SK-N-SH treated with all-trans-retinoic acid at 6 μM for 48 hours (cell line): Measurements from ENCODE around the gene FCN2.

Source experiments
- ATAC-seq: fragments of 200-7000 bp; cut with Tn5 transposase; 3 replicates; pipeline ENCODE4 v1.9.1; 2020; ENCODE audit warnings: mild to moderate bottlenecking, moderate library complexity
- ARNTL ChIP-seq: fragments of 450-650 bp; formaldehyde crosslinking; IDR thresholded peaks from 2 replicates; pipeline ENCODE4 v1.5.0; 2020; ENCODE audit warnings: low read depth, mild to moderate bottlenecking, moderate library complexity, borderline replicate concordance
- BACH2 ChIP-seq: fragments of 250-450 bp; sonication (Bioruptor Pico); IDR thresholded peaks from 2 replicates; pipeline ENCODE4 v1.9.0; 2021; ENCODE audit warnings: mild to moderate bottlenecking, borderline replicate concordance
- CREB5 ChIP-seq: fragments of 250-450 bp; sonication (Bioruptor Pico); IDR thresholded peaks from 2 replicates; pipeline ENCODE4 v1.5.1; 2020; ENCODE audit warnings: low read depth, mild to moderate bottlenecking, moderate library complexity
- CSDC2 ChIP-seq: fragments of 250-450 bp; sonication (Bioruptor Pico); IDR thresholded peaks from 2 replicates; pipeline ENCODE4 v1.5.0; 2020; ENCODE audit warnings: mild to moderate bottlenecking, moderate library complexity
- CSRNP3 ChIP-seq: fragments of 250-450 bp; sonication (Bioruptor Pico); IDR thresholded peaks from 2 replicates; pipeline ENCODE4 v1.5.1; 2021; ENCODE audit warnings: mild to moderate bottlenecking, moderate library complexity
- ESRRG ChIP-seq: fragments of 250-450 bp; sonication (Bioruptor Pico); IDR thresholded peaks from 2 replicates; pipeline ENCODE4 v1.6.1; 2021; ENCODE audit warnings: mild to moderate bottlenecking
- GLIS3 ChIP-seq: fragments of 250-450 bp; sonication (Bioruptor Pico); IDR thresholded peaks from 2 replicates; pipeline ENCODE4 v1.5.0; 2020; ENCODE audit warnings: mild to moderate bottlenecking, moderate library complexity
- ISL1 ChIP-seq: fragments of 250-450 bp; sonication (Bioruptor Pico); IDR thresholded peaks from 2 replicates; pipeline ENCODE4 v2.1.2; 2022; ENCODE audit warnings: mild to moderate bottlenecking, moderate library complexity
- OSR1 ChIP-seq: fragments of 250-450 bp; sonication (Bioruptor Pico); IDR thresholded peaks from 2 replicates; pipeline ENCODE4 v1.8.0; 2022; ENCODE audit warnings: moderate library complexity, mild to moderate bottlenecking, inconsistent platforms
- POU6F1 ChIP-seq: fragments of 250-450 bp; sonication (Bioruptor Pico); IDR thresholded peaks from 2 replicates; pipeline ENCODE4 v1.8.0; 2021; ENCODE audit warnings: low read depth, mild to moderate bottlenecking, moderate library complexity, borderline replicate concordance
- PPARA ChIP-seq: fragments of 250-450 bp; sonication (Bioruptor Pico); IDR thresholded peaks from 2 replicates; pipeline ENCODE4 v1.5.0; 2020; ENCODE audit warnings: mild to moderate bottlenecking, borderline replicate concordance
- RARB ChIP-seq: fragments of 250-450 bp; sonication (Bioruptor Pico); IDR thresholded peaks from 2 replicates; pipeline ENCODE4 v1.8.0; 2021; ENCODE audit warnings: mild to moderate bottlenecking, moderate library complexity
- SNAI2 ChIP-seq: fragments of 250-450 bp; sonication (Bioruptor Pico); IDR thresholded peaks from 2 replicates; pipeline ENCODE4 v1.5.0; 2020; ENCODE audit warnings: mild to moderate bottlenecking, moderate library complexity
- TOX ChIP-seq: fragments of 250-450 bp; sonication (Bioruptor Pico); IDR thresholded peaks from 2 replicates; pipeline ENCODE4 v1.8.0; 2021; ENCODE audit warnings: mild to moderate bottlenecking, moderate library complexity, borderline replicate concordance
- ZC3H10 ChIP-seq: fragments of 250-450 bp; sonication (Bioruptor Pico); IDR thresholded peaks from 2 replicates; pipeline ENCODE4 v1.5.1; 2021; ENCODE audit warnings: mild to moderate bottlenecking, moderate library complexity
- ZFP3 ChIP-seq: fragments of 250-450 bp; sonication (Bioruptor Pico); IDR thresholded peaks from 2 replicates; pipeline ENCODE4 v1.5.0; 2020; ENCODE audit warnings: mild to moderate bottlenecking, moderate library complexity
- ZFP30 ChIP-seq: fragments of 450-650 bp; formaldehyde crosslinking; IDR thresholded peaks from 2 replicates; pipeline ENCODE4 v1.5.0; 2022; ENCODE audit warnings: mild to moderate bottlenecking, moderate library complexity
- ZNF565 ChIP-seq: fragments of 450-650 bp; formaldehyde crosslinking; conservative IDR thresholded peaks from 2 replicates; pipeline ENCODE4 v1.5.0; 2020; ENCODE audit warnings: low read depth, mild to moderate bottlenecking, moderate library complexity
- TF ChIP-seq, protein P1 (sequence below): fragments of 250-450 bp; sonication (Bioruptor Pico); IDR thresholded peaks from 2 replicates; pipeline ENCODE4 v1.8.0; 2020; ENCODE audit warnings: mild to moderate bottlenecking, moderate library complexity, borderline replicate concordance
- TF ChIP-seq, protein P2 (sequence below): fragments of 250-450 bp; sonication (Bioruptor Pico); IDR thresholded peaks from 2 replicates; pipeline ENCODE4 v1.5.0; 2020; ENCODE audit warnings: mild to moderate bottlenecking, moderate library complexity

FCN2 gene

DNA sequence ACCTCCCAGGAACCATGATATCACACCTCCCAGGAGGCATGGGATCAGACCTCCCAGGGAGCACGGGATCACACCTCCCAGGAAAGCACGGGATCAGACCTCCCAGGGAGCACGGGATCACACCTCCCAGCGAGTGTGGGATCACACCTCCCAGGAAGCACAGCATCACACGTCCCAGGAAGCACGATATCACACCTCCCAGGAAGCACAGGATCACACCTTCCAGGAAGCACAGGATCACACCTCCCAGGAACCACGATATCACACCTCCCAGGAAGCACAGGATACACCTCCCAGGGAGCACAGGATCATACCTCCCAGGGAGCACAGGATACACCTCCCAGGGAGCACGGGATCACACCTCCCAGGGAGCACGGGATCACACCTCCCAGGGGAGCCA, 30.0 kb upstream of the FCN2 start:
- no peak for ATAC-seq
- TF ChIP-seq SNAI2 (no peak), GLIS3 (CRISPR knock-in tag) (no peak), ZFP3 (CRISPR knock-in tag) (no peak), ISL1 (no peak), CSRNP3 (CRISPR knock-in tag) (no peak), RARB (no peak), ARNTL (CRISPR knock-in tag) (no peak), CSDC2 (CRISPR knock-in tag) (no peak), ZNF565 (CRISPR knock-in tag) (no peak), BACH2 (no peak), PPARA (CRISPR knock-in tag) (no peak), POU6F1 (CRISPR knock-in tag) (no peak), ESRRG (no peak), ZFP30 (CRISPR knock-in tag) (no peak), ZC3H10 (CRISPR knock-in tag) (no peak), CREB5 (CRISPR knock-in tag) (no peak)

GRCh38 chr9:134851020-134851419, 29.6 kb upstream of the FCN2 start:
- ATAC-seq: no peak
- TF ChIP-seq GLIS3 (CRISPR knock-in tag) (no peak), CSDC2 (CRISPR knock-in tag) (no peak), CREB5 (CRISPR knock-in tag) (no peak), TOX (no peak), ZC3H10 (CRISPR knock-in tag) (no peak), CSRNP3 (CRISPR knock-in tag) (no peak), OSR1 (CRISPR knock-in tag) (no peak)
- TF ChIP-seq, protein P1, sequence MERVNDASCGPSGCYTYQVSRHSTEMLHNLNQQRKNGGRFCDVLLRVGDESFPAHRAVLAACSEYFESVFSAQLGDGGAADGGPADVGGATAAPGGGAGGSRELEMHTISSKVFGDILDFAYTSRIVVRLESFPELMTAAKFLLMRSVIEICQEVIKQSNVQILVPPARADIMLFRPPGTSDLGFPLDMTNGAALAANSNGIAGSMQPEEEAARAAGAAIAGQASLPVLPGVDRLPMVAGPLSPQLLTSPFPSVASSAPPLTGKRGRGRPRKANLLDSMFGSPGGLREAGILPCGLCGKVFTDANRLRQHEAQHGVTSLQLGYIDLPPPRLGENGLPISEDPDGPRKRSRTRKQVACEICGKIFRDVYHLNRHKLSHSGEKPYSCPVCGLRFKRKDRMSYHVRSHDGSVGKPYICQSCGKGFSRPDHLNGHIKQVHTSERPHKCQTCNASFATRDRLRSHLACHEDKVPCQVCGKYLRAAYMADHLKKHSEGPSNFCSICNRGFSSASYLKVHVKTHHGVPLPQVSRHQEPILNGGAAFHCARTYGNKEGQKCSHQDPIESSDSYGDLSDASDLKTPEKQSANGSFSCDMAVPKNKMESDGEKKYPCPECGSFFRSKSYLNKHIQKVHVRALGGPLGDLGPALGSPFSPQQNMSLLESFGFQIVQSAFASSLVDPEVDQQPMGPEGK: no peak
- TF ChIP-seq, protein P2, sequence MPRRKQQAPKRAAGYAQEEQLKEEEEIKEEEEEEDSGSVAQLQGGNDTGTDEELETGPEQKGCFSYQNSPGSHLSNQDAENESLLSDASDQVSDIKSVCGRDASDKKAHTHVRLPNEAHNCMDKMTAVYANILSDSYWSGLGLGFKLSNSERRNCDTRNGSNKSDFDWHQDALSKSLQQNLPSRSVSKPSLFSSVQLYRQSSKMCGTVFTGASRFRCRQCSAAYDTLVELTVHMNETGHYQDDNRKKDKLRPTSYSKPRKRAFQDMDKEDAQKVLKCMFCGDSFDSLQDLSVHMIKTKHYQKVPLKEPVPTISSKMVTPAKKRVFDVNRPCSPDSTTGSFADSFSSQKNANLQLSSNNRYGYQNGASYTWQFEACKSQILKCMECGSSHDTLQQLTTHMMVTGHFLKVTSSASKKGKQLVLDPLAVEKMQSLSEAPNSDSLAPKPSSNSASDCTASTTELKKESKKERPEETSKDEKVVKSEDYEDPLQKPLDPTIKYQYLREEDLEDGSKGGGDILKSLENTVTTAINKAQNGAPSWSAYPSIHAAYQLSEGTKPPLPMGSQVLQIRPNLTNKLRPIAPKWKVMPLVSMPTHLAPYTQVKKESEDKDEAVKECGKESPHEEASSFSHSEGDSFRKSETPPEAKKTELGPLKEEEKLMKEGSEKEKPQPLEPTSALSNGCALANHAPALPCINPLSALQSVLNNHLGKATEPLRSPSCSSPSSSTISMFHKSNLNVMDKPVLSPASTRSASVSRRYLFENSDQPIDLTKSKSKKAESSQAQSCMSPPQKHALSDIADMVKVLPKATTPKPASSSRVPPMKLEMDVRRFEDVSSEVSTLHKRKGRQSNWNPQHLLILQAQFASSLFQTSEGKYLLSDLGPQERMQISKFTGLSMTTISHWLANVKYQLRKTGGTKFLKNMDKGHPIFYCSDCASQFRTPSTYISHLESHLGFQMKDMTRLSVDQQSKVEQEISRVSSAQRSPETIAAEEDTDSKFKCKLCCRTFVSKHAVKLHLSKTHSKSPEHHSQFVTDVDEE (CRISPR knock-in tag): no peak
- TF ChIP-seq, all 23 proteins: peak for 0
